ENCODE measurements around the gene RSPH10B2.
"Not testable (repeated sequence)": the region's sequence is repeated elsewhere in the genome, so short reads cannot be mapped to it uniquely, and the experiment has no call there.

The RSPH10B2 gene

DNA sequence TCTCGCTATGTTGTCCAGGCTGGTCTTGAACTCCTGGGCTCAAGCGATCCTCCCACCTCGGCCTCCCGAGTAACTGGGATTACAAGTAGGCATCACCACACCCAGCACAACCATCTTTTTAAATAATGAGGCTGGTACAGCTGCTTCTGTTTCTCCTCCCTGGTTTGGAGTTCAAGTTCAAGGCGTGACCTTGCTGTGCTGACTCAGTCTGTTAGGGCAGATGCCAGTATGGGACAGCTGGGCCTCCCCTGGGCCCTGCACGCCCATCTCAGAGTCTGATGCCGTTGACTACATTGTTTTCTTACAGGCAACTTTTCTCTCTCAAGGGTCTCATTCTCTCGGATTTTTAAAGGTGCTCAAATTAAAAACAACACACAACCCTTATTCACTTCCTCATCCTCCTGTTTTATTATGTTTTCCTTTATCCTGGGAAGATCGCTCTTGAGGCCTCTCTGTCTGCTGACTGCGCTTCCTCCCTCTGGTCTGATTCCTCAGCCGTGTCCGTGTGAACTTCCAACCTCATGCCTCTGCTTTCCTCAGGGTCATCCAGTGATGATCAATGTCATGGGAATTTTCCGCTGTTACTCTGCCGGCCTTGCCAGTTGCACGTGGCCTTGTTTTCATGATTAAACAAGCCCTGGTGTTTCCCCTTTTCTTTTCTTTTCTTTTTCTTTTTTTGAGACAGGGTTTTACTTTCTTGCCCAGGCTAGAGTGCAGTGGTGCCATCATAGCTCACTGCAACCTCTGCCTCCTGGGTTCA, 38.4 kb downstream of the RSPH10B2 start:
- DNase-seq (ENCODE audit: low spot score): not testable (repeated sequence)

DNA sequence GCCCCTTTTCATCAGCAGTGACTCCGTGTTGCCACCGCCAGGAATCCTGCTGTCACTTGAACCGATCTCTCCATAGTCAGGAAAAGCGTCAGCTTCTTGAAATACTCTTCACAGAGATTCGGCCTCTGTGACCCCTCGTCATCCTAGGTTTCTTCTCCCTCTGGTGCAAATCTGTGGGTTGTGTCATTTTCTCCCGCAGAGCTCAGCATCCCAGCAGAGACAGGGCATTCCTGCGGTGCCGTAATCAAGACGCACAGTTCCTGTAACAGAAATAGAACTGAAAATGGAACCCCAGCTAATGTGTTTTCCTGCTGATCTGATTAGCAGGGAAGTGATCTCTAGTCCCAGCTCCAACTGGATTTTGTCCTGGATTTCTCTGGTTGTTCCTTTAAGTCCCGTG, 40.4 kb downstream of the RSPH10B2 start:
- not testable (repeated sequence) for DNase-seq (ENCODE audit: low spot score)

- not testable (repeated sequence) for DNase-seq (ENCODE audit: low spot score)
Measured at GRCh38 chr7:6797218-6797617, 43.3 kb downstream of the RSPH10B2 start.

- DNase-seq (ENCODE audit: low spot score): not testable (repeated sequence)
Measured at GRCh38 chr7:6798047-6798446, 44.1 kb downstream of the RSPH10B2 start.

- DNase-seq (ENCODE audit: low spot score): not testable (repeated sequence)
Measured at GRCh38 chr7:6799887-6800286, 46.0 kb downstream of the RSPH10B2 start.

GRCh38 chr7:6800331-6800730, 46.4 kb downstream of the RSPH10B2 start:
- not testable (repeated sequence) for DNase-seq (ENCODE audit: low spot score)

GRCh38 chr7:6807393-6807918, 53.6 kb downstream of the RSPH10B2 start:
- not testable (repeated sequence) for DNase-seq (ENCODE audit: low spot score)

DNA sequence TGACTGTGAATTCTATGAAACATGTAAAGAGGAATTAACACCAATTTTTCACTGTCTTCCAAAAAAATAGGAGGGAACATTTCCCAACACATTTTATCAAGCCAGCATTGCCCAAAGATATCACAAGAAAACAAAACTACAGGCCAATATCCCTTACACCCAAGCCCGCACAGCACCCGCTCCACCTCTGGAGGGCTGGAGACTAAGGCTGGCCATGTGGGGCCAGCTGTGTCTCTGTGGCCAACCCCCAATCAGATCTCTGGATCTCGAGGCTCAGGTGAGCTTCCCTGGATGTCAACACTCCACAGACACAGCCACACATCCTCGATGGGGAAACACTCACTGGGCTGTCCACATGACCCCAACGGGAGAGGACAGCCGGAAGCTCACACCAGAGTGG, 54.1 kb downstream of the RSPH10B2 start:
- not testable (repeated sequence) for DNase-seq (ENCODE audit: low spot score)

DNA sequence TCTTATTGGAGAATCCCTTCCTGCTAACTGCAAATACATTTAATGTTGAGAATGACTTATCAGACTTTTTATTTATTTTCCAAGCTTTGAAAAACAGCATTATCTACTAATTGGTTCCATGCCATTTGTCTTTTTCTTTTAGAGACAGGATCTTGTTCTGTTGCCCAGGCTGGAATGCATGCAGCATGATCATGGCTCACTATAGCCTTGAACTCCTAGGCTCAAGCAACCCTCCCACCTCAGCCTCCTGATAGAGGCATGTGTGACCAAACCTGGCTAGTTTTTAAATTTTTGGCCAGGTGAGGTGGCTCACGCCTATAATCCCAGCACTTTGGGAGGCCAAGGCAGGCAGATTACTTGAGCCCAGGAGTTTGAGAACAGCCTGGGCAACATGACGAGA, 59.1 kb downstream of the RSPH10B2 start:
- DNase-seq (ENCODE audit: low spot score): not testable (repeated sequence)

DNA sequence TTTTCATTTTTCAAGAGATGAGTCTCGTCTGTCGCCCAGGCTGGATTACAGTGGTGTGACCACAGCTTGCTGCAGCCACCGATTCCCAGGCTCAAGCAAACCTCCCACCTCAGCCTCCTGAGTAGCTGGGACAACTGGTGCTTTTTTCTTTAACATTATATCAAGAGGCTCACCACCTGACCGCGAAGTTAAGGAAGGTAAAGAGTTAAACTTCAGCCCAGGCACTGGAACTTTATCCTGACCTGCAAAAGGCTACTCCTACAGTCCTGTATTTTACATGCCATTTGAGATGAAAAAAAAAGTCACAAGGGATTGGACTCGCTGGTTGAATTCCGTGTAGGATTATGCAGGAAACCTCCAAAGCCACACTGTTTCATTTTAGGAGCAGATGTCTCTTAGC, 61.6 kb downstream of the RSPH10B2 start:
- DNase-seq (ENCODE audit: low spot score): not testable (repeated sequence)

GRCh38 chr7:6821622-6822021, 67.7 kb downstream of the RSPH10B2 start:
- DNase-seq (ENCODE audit: low spot score): not testable (repeated sequence)

GRCh38 chr7:6825236-6826125, 71.6 kb downstream of the RSPH10B2 start:
- DNase-seq (ENCODE audit: low spot score): not testable (repeated sequence)

- DNase-seq (ENCODE audit: low spot score): not testable (repeated sequence)
Measured at GRCh38 chr7:6826151-6826550, 72.2 kb downstream of the RSPH10B2 start, which contains the start of gene CCZ1B. CCZ1B (minus strand) TSS chr7:6826275; CDS start chr7:6826197, 78 bp downstream.

DNA sequence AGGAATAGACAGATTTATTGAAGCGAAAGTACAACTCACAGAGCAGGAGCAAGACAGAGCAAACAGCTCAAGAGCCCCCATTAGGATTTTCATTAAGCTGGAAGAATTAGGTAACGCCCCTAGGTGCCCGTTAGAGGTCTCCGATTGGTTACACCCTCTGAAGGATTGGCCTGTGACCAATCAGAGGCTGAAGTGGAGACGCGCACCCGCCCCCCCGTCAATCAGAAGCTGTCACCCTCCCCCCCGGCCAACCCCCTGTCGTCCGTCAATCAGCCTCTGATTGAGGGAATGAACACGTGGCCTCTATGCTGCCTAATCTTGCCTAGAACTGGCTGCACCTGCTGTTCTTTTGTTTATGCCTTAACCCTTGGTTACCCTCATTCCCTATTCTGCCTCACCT, 73.3 kb downstream of the RSPH10B2 start:
- DNase-seq (ENCODE audit: low spot score): not testable (repeated sequence)

- not testable (repeated sequence) for DNase-seq (ENCODE audit: low spot score)
Measured at GRCh38 chr7:6829616-6830015, 75.7 kb downstream of the RSPH10B2 start.

- DNase-seq (ENCODE audit: low spot score): not testable (repeated sequence)
Measured at GRCh38 chr7:6830026-6830425, 76.1 kb downstream of the RSPH10B2 start.

- no peak for DNase-seq (ENCODE audit: low spot score)
Measured at GRCh38 chr7:6831018-6831725, 77.3 kb downstream of the RSPH10B2 start.

DNA sequence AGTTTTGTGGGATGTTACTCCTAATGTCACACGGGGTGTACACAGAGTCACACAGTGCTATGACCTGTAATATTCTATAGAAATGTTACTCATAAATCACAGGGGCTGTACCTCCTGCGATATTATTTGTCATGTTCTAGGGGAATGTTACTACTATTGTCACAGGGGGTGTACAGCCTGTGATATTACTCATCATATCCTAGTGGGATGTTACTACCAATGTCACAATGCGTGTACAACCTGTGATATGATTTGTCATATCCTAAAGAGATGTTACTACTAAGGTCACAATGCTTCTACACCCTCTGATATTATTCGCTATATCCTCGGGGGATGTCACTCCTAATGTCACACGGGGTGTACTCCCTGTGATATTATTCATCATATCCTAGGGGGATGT, 79.7 kb downstream of the RSPH10B2 start:
- no peak for DNase-seq (ENCODE audit: low spot score)

DNA sequence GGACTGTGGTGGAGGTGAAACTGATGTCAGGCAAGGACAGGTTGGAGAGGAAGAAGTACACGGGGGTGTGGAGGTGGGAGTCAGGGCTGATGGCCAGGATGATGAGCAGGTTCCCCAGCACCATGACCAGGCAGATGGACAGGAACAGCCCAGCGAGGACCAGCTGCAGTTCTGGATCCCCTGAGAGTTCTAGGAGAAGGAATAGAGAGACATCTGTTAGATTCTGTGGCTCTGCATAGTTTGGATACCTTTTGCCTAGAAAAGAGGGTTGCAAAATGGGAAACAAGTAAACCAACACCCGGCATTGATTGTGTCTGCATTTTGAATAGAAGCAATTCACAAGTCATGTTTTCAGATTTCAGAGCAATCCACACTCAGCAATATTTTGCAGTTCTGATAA, 81.6 kb downstream of the RSPH10B2 start:
- not testable (repeated sequence) for DNase-seq (ENCODE audit: low spot score)

DNA sequence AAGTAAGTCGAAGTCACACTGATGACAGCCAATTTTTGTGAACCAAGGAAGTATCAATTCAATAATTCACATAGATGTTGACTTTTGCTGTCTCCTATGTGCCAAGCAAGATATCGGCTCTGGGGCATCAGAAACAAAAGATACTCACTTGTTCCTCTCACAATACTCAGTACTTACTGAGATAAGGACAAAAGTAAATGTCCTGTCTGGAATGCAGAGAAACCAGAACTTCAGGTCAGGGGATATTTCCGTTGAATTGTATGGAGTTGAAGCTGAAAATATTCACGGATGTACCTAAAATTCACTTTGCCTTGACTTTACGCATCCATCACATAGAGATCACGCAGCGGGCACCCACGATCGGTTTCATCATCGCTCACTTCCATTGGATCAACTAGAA, 83.2 kb downstream of the RSPH10B2 start:
- DNase-seq (ENCODE audit: low spot score): not testable (repeated sequence)

DNA sequence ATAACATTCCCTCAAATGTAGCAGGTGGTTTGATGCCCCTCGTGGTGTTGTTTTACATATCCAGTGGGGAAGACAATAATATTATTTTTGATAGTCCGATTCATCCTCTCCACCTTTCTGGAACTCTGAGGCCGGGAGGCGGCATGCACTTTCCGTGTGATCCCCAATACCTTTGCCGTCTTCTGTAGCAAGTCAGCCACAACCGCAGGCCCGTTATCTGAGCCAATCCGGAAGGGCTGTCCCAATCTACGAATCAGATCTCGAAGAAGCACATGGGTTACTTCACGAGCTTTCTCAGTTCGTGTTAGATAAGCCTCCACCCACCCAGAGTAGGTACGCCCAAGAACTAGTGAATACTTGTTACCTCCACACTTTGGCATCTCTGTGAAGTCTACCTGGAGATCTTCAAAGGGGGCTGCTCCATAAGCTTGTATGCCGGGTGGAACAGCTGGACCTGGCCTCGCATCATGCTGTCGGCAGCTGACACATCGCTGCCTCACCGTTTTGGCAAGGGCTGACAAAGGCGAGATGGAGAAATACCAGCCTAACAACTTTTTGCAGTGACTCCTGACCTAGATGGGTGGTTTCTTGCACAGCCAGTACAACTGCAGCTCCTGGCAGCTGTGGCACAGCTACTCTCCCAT, 88.5 kb downstream of the RSPH10B2 start:
- DNase-seq (ENCODE audit: low spot score): not testable (repeated sequence)
